PFSK-1 (cell line): ENCODE measurements around the gene MED4.

Source experiments
- POLR2AphosphoS5 ChIP-seq: IDR thresholded peaks from 2 replicates; pipeline ENCODE4 v1.6.1; 2012; ENCODE audit warnings: low read depth, mild to moderate bottlenecking, control low read depth, low read length, moderate library complexity
- REST ChIP-seq, 2 experiments: IDR thresholded peaks; 2 replicates each; pipeline versions ENCODE4 v1.6.1 to v1.8.0; 2011 to 2012; ENCODE audit warnings: low read depth in 2 of 2, low read length in 2 of 2, control low read depth in 1 of 2, inconsistent platforms in 1 of 2, mild to moderate bottlenecking in 1 of 2, moderate library complexity in 1 of 2; ENCODE audit not compliant: insufficient read depth in 1 of 2

- no peak for TF ChIP-seq REST (IDR thresholded peaks at IDR 0.05; ENCODE audit: insufficient read depth in 1 of 2, low read depth in 2 of 2, low read length in 2 of 2)
- no peak for TF ChIP-seq POLR2AphosphoS5
These were observed 26.9 kb downstream of the MED4 start for GRCh38 chr13:48068036-48068435.
